IPS-20b (cell line): ENCODE data around the gene COL4A5.
"Not testable (repeated sequence)": the region's sequence is repeated elsewhere in the genome, so short reads cannot be mapped to it uniquely, and the experiment has no call there.

Experiments used
- H3K27ac ChIP-seq: one replicate; pipeline ENCODE4 v1.5.1; 2013; ENCODE audit warnings: low read length
- H3K27me3 ChIP-seq: 2 replicates; pipeline ENCODE4 v1.6.1; 2013; ENCODE audit warnings: mild to moderate bottlenecking, low read length, inconsistent platforms; ENCODE audit not compliant: insufficient read depth
- H3K36me3 ChIP-seq: 2 replicates; pipeline ENCODE4 v1.6.1; 2013; ENCODE audit warnings: low read depth, mild to moderate bottlenecking, inconsistent platforms, low read length, moderate library complexity; ENCODE audit not compliant: insufficient read depth
- H3K4me1 ChIP-seq: 2 replicates; pipeline ENCODE4 v1.6.1; 2013; ENCODE audit warnings: mild to moderate bottlenecking, control low read depth, inconsistent platforms, low read length, moderate library complexity; ENCODE audit not compliant: insufficient read depth
- H3K4me3 ChIP-seq: 2 replicates; pipeline ENCODE4 v1.5.1; 2013; ENCODE audit warnings: mild to moderate bottlenecking, low read length, inconsistent platforms
- H3K9ac ChIP-seq: 2 replicates; pipeline ENCODE4 v1.6.1; 2013; ENCODE audit warnings: low read depth, mild to moderate bottlenecking, inconsistent platforms, low read length, moderate library complexity
- H3K9me3 ChIP-seq: 2 replicates; pipeline ENCODE4 v1.6.1; 2013; ENCODE audit warnings: mild to moderate bottlenecking, low read depth, low read length, inconsistent platforms; ENCODE audit not compliant: insufficient read depth

Gene COL4A5

GRCh38 chrX:108468486-108468885 is 28.8 kb downstream of the COL4A5 start:
- H3K27ac ChIP-seq: no peak overlapping the region
- H3K4me1 ChIP-seq: peaks cover 4% of the 10 kb centered on the region
- no peaks in the 10 kb centered on the region for H3K36me3 ChIP-seq
- no peak overlapping the region for H3K4me3 ChIP-seq
- H3K9me3 ChIP-seq: no peaks in the 10 kb centered on the region
- H3K9ac ChIP-seq: no peak overlapping the region
- no peaks in the 10 kb centered on the region for H3K27me3 ChIP-seq

- H3K36me3 ChIP-seq: no peaks in the 10 kb centered on the region
- no peaks in the 10 kb centered on the region for H3K9me3 ChIP-seq
- no peak overlapping the region for H3K4me3 ChIP-seq
- no peaks in the 10 kb centered on the region for H3K4me1 ChIP-seq
- H3K27ac ChIP-seq: no peak overlapping the region
- no peaks in the 10 kb centered on the region for H3K27me3 ChIP-seq
- H3K9ac ChIP-seq: no peak overlapping the region
Measured at GRCh38 chrX:108473979-108474378, 34.3 kb downstream of the COL4A5 start.

GRCh38 chrX:108481528-108481927 is 41.9 kb downstream of the COL4A5 start:
- H3K4me1 ChIP-seq, H3K9ac ChIP-seq, H3K27ac ChIP-seq, H3K27me3 ChIP-seq, H3K4me3 ChIP-seq, H3K9me3 ChIP-seq, H3K36me3 ChIP-seq: not testable (repeated sequence)

- H3K4me1 ChIP-seq: no peaks in the 10 kb centered on the region
- H3K27ac ChIP-seq: no peak overlapping the region
- no peak overlapping the region for H3K9ac ChIP-seq
- no peak overlapping the region for H3K4me3 ChIP-seq
- H3K27me3 ChIP-seq: no peaks in the 10 kb centered on the region
- H3K36me3 ChIP-seq: no peaks in the 10 kb centered on the region
- H3K9me3 ChIP-seq: no peaks in the 10 kb centered on the region
Measured at GRCh38 chrX:108484251-108484650, 44.6 kb downstream of the COL4A5 start.

- Histone ChIP-seq H3K27ac (no peak overlapping the region), H3K36me3 (no peaks in the 10 kb centered on the region), H3K4me3 (no peak overlapping the region), H3K9ac (no peak overlapping the region), H3K27me3 (no peaks in the 10 kb centered on the region), H3K9me3 (no peaks in the 10 kb centered on the region), H3K4me1 (no peaks in the 10 kb centered on the region)
Measured at GRCh38 chrX:108485960-108486359, 46.3 kb downstream of the COL4A5 start.

- Histone ChIP-seq H3K27ac (no peak overlapping the region), H3K9ac (no peak overlapping the region), H3K4me3 (no peak overlapping the region), H3K9me3 (no peaks in the 10 kb centered on the region), H3K36me3 (no peaks in the 10 kb centered on the region), H3K4me1 (peaks cover 7% of the 10 kb centered on the region; the same call in 1 of the 2 replicates), H3K27me3 (no peaks in the 10 kb centered on the region)
Measured at GRCh38 chrX:108494406-108495090, 54.9 kb downstream of the COL4A5 start.

- no peak overlapping the region for H3K27ac ChIP-seq
- no peak overlapping the region for H3K4me3 ChIP-seq
- H3K36me3 ChIP-seq: no peaks in the 10 kb centered on the region
- no peaks in the 10 kb centered on the region for H3K4me1 ChIP-seq
- no peaks in the 10 kb centered on the region for H3K27me3 ChIP-seq
- no peak overlapping the region for H3K9ac ChIP-seq
- H3K9me3 ChIP-seq: no peaks in the 10 kb centered on the region
Measured at GRCh38 chrX:108511721-108512120, 72.1 kb downstream of the COL4A5 start.

- H3K27me3 ChIP-seq: no peaks in the 10 kb centered on the region
- H3K9me3 ChIP-seq: no peaks in the 10 kb centered on the region
- no peaks in the 10 kb centered on the region for H3K4me1 ChIP-seq
- H3K4me3 ChIP-seq: no peak overlapping the region
- H3K9ac ChIP-seq: no peak overlapping the region
- H3K36me3 ChIP-seq: no peaks in the 10 kb centered on the region
- H3K27ac ChIP-seq: no peak overlapping the region
Measured at GRCh38 chrX:108516184-108516583, 76.5 kb downstream of the COL4A5 start.

- Histone ChIP-seq H3K9me3 (peaks cover 2% of the 10 kb centered on the region; the same call in 1 of the 2 replicates), H3K27me3 (no peaks in the 10 kb centered on the region), H3K4me3 (no peak overlapping the region), H3K27ac (no peak overlapping the region), H3K9ac (no peak overlapping the region), H3K36me3 (no peaks in the 10 kb centered on the region), H3K4me1 (no peaks in the 10 kb centered on the region)
Measured at GRCh38 chrX:108527724-108528123, 88.1 kb downstream of the COL4A5 start.

GRCh38 chrX:108537005-108537404 is 97.4 kb downstream of the COL4A5 start:
- Histone ChIP-seq H3K9ac (no peak overlapping the region), H3K36me3 (no peaks in the 10 kb centered on the region), H3K9me3 (no peaks in the 10 kb centered on the region), H3K4me3 (no peak overlapping the region), H3K4me1 (peaks cover 5% of the 10 kb centered on the region), H3K27ac (no peak overlapping the region), H3K27me3 (no peaks in the 10 kb centered on the region)

GRCh38 chrX:108541286-108541685 is 101.6 kb downstream of the COL4A5 start:
- Histone ChIP-seq H3K27ac (no peak overlapping the region), H3K4me1 (peaks cover 5% of the 10 kb centered on the region), H3K9me3 (no peaks in the 10 kb centered on the region), H3K9ac (no peak overlapping the region), H3K27me3 (no peaks in the 10 kb centered on the region), H3K36me3 (no peaks in the 10 kb centered on the region), H3K4me3 (peak overlapping the region; percentile 26; the same call in 1 of the 2 replicates)

GRCh38 chrX:108557580-108557979 is 117.9 kb downstream of the COL4A5 start:
- Histone ChIP-seq H3K4me1 (no peaks in the 10 kb centered on the region), H3K27ac (no peak overlapping the region), H3K27me3 (no peaks in the 10 kb centered on the region), H3K9ac (no peak overlapping the region), H3K36me3 (peaks cover 11% of the 10 kb centered on the region; the same call in 1 of the 2 replicates), H3K9me3 (no peaks in the 10 kb centered on the region), H3K4me3 (no peak overlapping the region)
